GM23338 (cell line): ENCODE measurements around the gene ZNF45. TPM values are rescaled to one million over a fixed set of nuclear protein-coding genes. Genes with fewer than 3 reads are reported as not detected.

ENCODE experiments used
- ATAC-seq: fragments of 200-7000 bp; cut with Tn5 transposase; 3 replicates; pipeline ENCODE4 v1.9.1; 2020
- DNase-seq: peaks from one replicate; pipeline ENCODE4 v3.0.0-alpha.2; 2015; ENCODE audit warnings: low spot score
- H2AFZ ChIP-seq: fragments of 200-600 bp; sonication (generic); 2 replicates; pipeline ENCODE4 v1.8.0; 2016; ENCODE audit warnings: antibody characterized with exemption, mild to moderate bottlenecking, moderate library complexity
- H3F3A ChIP-seq: fragments of 200-600 bp; sonication (generic); replicated peaks from 2 replicates; pipeline ENCODE4 v1.8.0; 2017; ENCODE audit warnings: antibody characterized with exemption, mixed run types, low read depth
- H3K27ac ChIP-seq: fragments of 200-600 bp; sonication (generic); 2 replicates; pipeline ENCODE4 v1.6.1; 2016; ENCODE audit warnings: low read depth
- H3K27me3 ChIP-seq: fragments of 200-600 bp; sonication (generic); 2 replicates; pipeline ENCODE4 v1.8.0; 2016; ENCODE audit warnings: mild to moderate bottlenecking, mixed run types, moderate library complexity; ENCODE audit not compliant: insufficient read depth
- H3K36me3 ChIP-seq: fragments of 200-600 bp; sonication (generic); 2 replicates; pipeline ENCODE4 v1.8.0; 2016; ENCODE audit warnings: mild to moderate bottlenecking; ENCODE audit not compliant: insufficient read depth
- H3K4me1 ChIP-seq: fragments of 200-600 bp; sonication (generic); 2 replicates; pipeline ENCODE4 v1.8.0; 2016; ENCODE audit warnings: mild to moderate bottlenecking, moderate library complexity; ENCODE audit not compliant: insufficient read depth
- H3K4me2 ChIP-seq: fragments of 200-600 bp; sonication (generic); 2 replicates; pipeline ENCODE4 v1.7.1; 2017; ENCODE audit warnings: mixed run types
- H3K4me3 ChIP-seq: fragments of 200-600 bp; sonication (generic); 2 replicates; pipeline ENCODE4 v1.6.1; 2016; ENCODE audit warnings: mixed run types
- H3K79me2 ChIP-seq: fragments of 200-600 bp; sonication (generic); replicated peaks from 2 replicates; pipeline ENCODE4 v1.8.0; 2017; ENCODE audit warnings: mild to moderate bottlenecking; ENCODE audit not compliant: insufficient read depth
- H3K9me2 ChIP-seq: fragments of 200-600 bp; sonication (generic); 2 replicates; pipeline ENCODE4 v1.8.0; 2017; ENCODE audit not compliant: insufficient read depth
- H4K20me1 ChIP-seq: fragments of 200-600 bp; sonication (generic); replicated peaks from 2 replicates; pipeline ENCODE4 v1.8.0; 2017; ENCODE audit warnings: mild to moderate bottlenecking; ENCODE audit not compliant: insufficient read depth
- H3K27ac Mint-ChIP-seq: 2 replicates; pipeline ENCODE4 v1.8.0; 2020; ENCODE audit warnings: inconsistent platforms, mild to moderate bottlenecking, moderate library complexity, mixed read lengths
- H3K27me3 Mint-ChIP-seq: 3 replicates; pipeline ENCODE4 v1.8.0; 2022; ENCODE audit warnings: low read depth, mild to moderate bottlenecking, moderate library complexity, mixed read lengths, inconsistent platforms; ENCODE audit not compliant: insufficient read depth, poor library complexity
- H3K36me3 Mint-ChIP-seq: 3 replicates; pipeline ENCODE4 v1.8.0; 2021; ENCODE audit warnings: low read depth, mild to moderate bottlenecking, inconsistent platforms, moderate library complexity, mixed read lengths
- H3K4me1 Mint-ChIP-seq: 3 replicates; pipeline ENCODE4 v1.8.0; 2020; ENCODE audit warnings: mild to moderate bottlenecking, inconsistent platforms, mixed read lengths
- H3K4me3 Mint-ChIP-seq: 3 replicates; pipeline ENCODE4 v1.8.0; 2021; ENCODE audit warnings: moderate library complexity, mild to moderate bottlenecking, inconsistent platforms, mixed read lengths
- H3K9me3 Mint-ChIP-seq: 3 replicates; pipeline ENCODE4 v1.8.0; 2020; ENCODE audit warnings: moderate library complexity, mild to moderate bottlenecking, inconsistent platforms, mixed read lengths
- CREB1 ChIP-seq: fragments of 250-450 bp; sonication (Bioruptor Pico); IDR thresholded peaks from 2 replicates; pipeline ENCODE4 v1.5.0; 2020; ENCODE audit warnings: low read depth, mild to moderate bottlenecking, moderate library complexity
- ETS1 ChIP-seq: IDR thresholded peaks from 2 replicates; pipeline ENCODE4 v1.6.1; 2016; ENCODE audit warnings: antibody characterized with exemption
- EZH2 ChIP-seq: fragments of 200-600 bp; sonication (generic); IDR thresholded peaks from one replicate; pipeline ENCODE4 v1.8.0; 2017; ENCODE audit warnings: antibody characterized with exemption, mild to moderate bottlenecking, low read depth; ENCODE audit not compliant: unreplicated experiment
- EZH2phosphoT487 ChIP-seq: fragments of 200-600 bp; sonication (generic); IDR thresholded peaks from one replicate; pipeline ENCODE4 v1.8.1; 2018; ENCODE audit warnings: antibody characterized with exemption; ENCODE audit not compliant: unreplicated experiment
- JUNB ChIP-seq: IDR thresholded peaks from one replicate; pipeline ENCODE4 v1.6.1; 2016; ENCODE audit warnings: antibody characterized with exemption; ENCODE audit not compliant: unreplicated experiment
- NANOG ChIP-seq: IDR thresholded peaks from 2 replicates; pipeline ENCODE4 v1.6.1; 2016; ENCODE audit warnings: antibody characterized with exemption, borderline replicate concordance
- REST ChIP-seq: IDR thresholded peaks from one replicate; pipeline ENCODE4 v1.6.1; 2018; ENCODE audit warnings: antibody characterized with exemption; ENCODE audit not compliant: unreplicated experiment
- STAT1 ChIP-seq: IDR thresholded peaks from one replicate; pipeline ENCODE4 v1.6.1; 2016; ENCODE audit warnings: antibody characterized with exemption; ENCODE audit not compliant: unreplicated experiment
- ZNF114 ChIP-seq: fragments of 250-450 bp; sonication (Bioruptor Pico); IDR thresholded peaks from 2 replicates; pipeline ENCODE4 v1.5.0; 2020; ENCODE audit warnings: mild to moderate bottlenecking, moderate library complexity
- polyA plus RNA-seq: library from polyadenylated mRNA; unstranded; fragments of >200 nt; fragmentation: Nextera tagmentation; extraction: Ambion mirVana; gene quantifications from 2 replicates; pipeline ENCODE4 v1.2.1, GENCODE V29; 2016
- total RNA-seq: library from RNA; depleted of rRNA; stranded (reverse); fragments of >200 nt; shearing (Covaris generic); gene quantifications from 2 replicates; pipeline ENCODE4 v1.2.3, GENCODE V29; 2014
- TF ChIP-seq, protein P1 (sequence below), 2 experiments: fragments of 200-600 bp in 1 of 2; sonication (generic) in 1 of 2; conservative IDR thresholded peaks; 2 replicates each; pipeline versions ENCODE4 v1.5.1 to v1.6.1; 2016 to 2017; ENCODE audit warnings: antibody characterized with exemption in 2 of 2, low read depth in 2 of 2, mild to moderate bottlenecking in 2 of 2, moderate library complexity in 1 of 2

ZNF45 gene
- total and polyA plus RNA-seq, 2 experiments from 2014 or later, result 3.3 to 9.6 TPM

- TF ChIP-seq ETS1 (no peak), CREB1 (no peak), EZH2 (no peak), REST (no peak)
- TF ChIP-seq, protein P1, sequence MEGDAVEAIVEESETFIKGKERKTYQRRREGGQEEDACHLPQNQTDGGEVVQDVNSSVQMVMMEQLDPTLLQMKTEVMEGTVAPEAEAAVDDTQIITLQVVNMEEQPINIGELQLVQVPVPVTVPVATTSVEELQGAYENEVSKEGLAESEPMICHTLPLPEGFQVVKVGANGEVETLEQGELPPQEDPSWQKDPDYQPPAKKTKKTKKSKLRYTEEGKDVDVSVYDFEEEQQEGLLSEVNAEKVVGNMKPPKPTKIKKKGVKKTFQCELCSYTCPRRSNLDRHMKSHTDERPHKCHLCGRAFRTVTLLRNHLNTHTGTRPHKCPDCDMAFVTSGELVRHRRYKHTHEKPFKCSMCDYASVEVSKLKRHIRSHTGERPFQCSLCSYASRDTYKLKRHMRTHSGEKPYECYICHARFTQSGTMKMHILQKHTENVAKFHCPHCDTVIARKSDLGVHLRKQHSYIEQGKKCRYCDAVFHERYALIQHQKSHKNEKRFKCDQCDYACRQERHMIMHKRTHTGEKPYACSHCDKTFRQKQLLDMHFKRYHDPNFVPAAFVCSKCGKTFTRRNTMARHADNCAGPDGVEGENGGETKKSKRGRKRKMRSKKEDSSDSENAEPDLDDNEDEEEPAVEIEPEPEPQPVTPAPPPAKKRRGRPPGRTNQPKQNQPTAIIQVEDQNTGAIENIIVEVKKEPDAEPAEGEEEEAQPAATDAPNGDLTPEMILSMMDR (conservative IDR thresholded peaks at IDR 0.05; ENCODE audit: low read depth in 2 of 2), result no peak
These were observed 26.4 kb downstream of the ZNF45 start (continued) for GRCh38 chr19:43908659-43909058.

DNA sequence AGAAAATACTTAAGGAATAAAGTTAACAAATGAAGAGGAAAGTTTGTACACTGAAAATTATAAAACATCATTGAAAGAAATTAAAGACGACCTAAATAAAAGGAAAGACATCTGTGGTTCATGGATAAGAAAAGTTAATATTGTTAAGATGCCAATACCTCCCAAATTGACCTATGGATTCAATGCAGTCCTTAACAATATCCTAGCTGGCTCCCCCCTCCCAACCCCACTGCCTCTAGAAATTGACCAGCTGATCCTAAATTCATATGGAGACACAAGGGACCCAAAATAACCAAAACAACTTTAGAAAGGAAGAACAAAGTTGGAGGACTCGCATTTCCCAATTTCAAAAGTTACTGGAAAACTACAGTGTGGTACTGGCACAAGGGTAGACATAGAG lies 28.3 kb downstream of the ZNF45 start:
- no peak overlapping the region for H3K27ac Mint-ChIP-seq
- DNase-seq, result no peak
- peaks cover 3% of the 10 kb centered on the region; the same call in 1 of the 3 replicates for H3K4me1 Mint-ChIP-seq
- H3K27me3 Mint-ChIP-seq, result peaks cover 3% of the 10 kb centered on the region
- peaks cover 21% of the 10 kb centered on the region; the same call in 1 of the 2 replicates for H3K36me3 ChIP-seq
- no peaks in the 10 kb centered on the region for H4K20me1 ChIP-seq
- ATAC-seq, result no peak
- H3K79me2 ChIP-seq, result no peaks in the 10 kb centered on the region
- H3K4me1 ChIP-seq, result no peaks in the 10 kb centered on the region
- H3K9me2 ChIP-seq, result peaks cover 13% of the 10 kb centered on the region
- peaks cover 91% of the 10 kb centered on the region for H3K9me3 Mint-ChIP-seq
- no peak overlapping the region for H3K4me3 ChIP-seq
- H3K4me2 ChIP-seq, result no peak overlapping the region
- H3K27me3 ChIP-seq, result no peaks in the 10 kb centered on the region
- H3K36me3 Mint-ChIP-seq, result peaks cover 75% of the 10 kb centered on the region
- no peak overlapping the region for H2AFZ ChIP-seq
- H3K27ac ChIP-seq, result no peak overlapping the region
- H3K4me3 Mint-ChIP-seq, result no peak overlapping the region
- no peak for TF ChIP-seq REST
- TF ChIP-seq, protein P1 (conservative IDR thresholded peaks at IDR 0.05; ENCODE audit: low read depth in 2 of 2), result no peak
- no peak for TF ChIP-seq CREB1
- no peak for TF ChIP-seq EZH2phosphoT487
- TF ChIP-seq STAT1, result no peak
- no peak for TF ChIP-seq ZNF114 (CRISPR knock-in tag)
- TF ChIP-seq JUNB, result no peak
- TF ChIP-seq EZH2, result no peak
- TF ChIP-seq ETS1, result no peak
- no peak for TF ChIP-seq NANOG
- H3F3A ChIP-seq, result no peaks in the 10 kb centered on the region
